Ascending aorta (tissue), 2 donors: ENCODE results near the gene PDZRN3. TPM values are rescaled to one million over a fixed set of nuclear protein-coding genes. Genes with fewer than 3 reads are reported as not detected.
A peak's percentile ranks its signal among the peaks of the same experiment; 100 is the strongest.

Source experiments
- DNase-seq, 2 donors: peaks; one replicate each; pipeline ENCODE4 v3.0.0-alpha.2; 2019; ENCODE audit warnings: low spot score in 2 of 2
- H3K27ac ChIP-seq, 2 donors: fragments of 200-600 bp; sonication (generic); one replicate each; pipeline ENCODE4 v1.5.1; 2016 to 2017; ENCODE audit warnings: mild to moderate bottlenecking in 1 of 2
- H3K27me3 ChIP-seq: fragments of 200-600 bp; sonication (generic); one replicate; pipeline ENCODE4 v1.5.1; 2017
- H3K36me3 ChIP-seq, 2 donors: fragments of 200-600 bp; sonication (generic); one replicate each; pipeline ENCODE4 v1.5.1; 2016
- H3K4me1 ChIP-seq, 2 donors: fragments of 200-600 bp; sonication (generic); one replicate each; pipeline ENCODE4 v1.5.1; 2016 to 2017; ENCODE audit warnings: mild to moderate bottlenecking in 1 of 2
- H3K4me3 ChIP-seq, 2 donors: fragments of 200-600 bp; sonication (generic); one replicate each; pipeline ENCODE4 v1.5.1; 2016 to 2017; ENCODE audit warnings: mild to moderate bottlenecking in 1 of 2
- H3K9me3 ChIP-seq, 2 donors: fragments of 200-600 bp; sonication (generic); one replicate each; pipeline ENCODE4 v1.5.1; 2016
- intact Hi-C: fragments of 100-400 bp; cut with DNase I; formaldehyde crosslinking; loops from one replicate; pipeline ENCODE4 v1.15.1; 2023
- total RNA-seq: library from RNA; depleted of rRNA; stranded (reverse); fragments of >200 nt; gene quantifications from one replicate; pipeline ENCODE4 v1.1.0, GENCODE V29; 2016
- TF ChIP-seq, protein P1 (sequence below), 3 experiments: fragments of 200-600 bp in 2 of 3; fragments of 450-650 bp in 1 of 3; sonication (generic) in 2 of 3; IDR thresholded peaks; one replicate each; pipeline ENCODE4 v1.5.1; 2016 to 2019; ENCODE audit warnings: antibody characterized with exemption in 3 of 3, mild to moderate bottlenecking in 1 of 3, moderate library complexity in 1 of 3

Gene PDZRN3
- total RNA-seq, 1 donor from 2014 or later: 71.9 TPM

DNA sequence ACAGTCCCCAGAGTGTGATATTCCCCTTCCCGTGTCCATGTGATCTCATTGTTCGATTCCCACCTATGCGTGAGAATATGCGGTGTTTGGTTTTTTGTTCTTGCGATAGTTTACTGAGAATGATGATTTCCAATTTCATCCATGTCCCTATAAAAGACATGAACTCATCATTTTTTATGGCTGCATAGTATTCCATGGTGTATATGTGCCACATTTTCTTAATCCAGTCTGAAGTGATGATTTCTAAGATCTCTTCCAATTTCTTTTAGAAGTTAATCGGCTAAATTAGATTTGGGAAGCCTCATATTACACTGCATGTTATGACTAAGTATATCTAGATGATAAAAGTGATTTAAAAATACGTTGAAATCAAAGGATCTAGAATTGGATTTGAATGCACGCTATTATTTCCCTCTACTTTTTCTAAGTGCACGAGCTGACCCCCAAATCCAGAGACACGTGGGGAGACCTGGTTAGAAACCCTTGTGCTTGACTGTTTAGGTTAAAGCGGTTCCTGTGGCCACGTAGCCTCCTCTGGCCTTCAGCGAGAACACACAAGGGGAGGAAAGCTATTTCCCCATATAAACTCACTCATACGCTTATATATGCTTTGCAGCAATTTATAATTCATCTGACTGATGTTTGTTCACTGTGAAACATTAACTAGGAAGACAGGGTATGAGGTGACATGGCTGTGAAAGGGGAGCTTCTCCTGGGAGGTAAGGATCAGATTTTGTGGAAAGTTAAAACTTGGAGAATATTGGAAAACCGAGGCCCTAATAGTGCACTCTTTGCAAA lies 243.8 kb downstream of the PDZRN3 start:
- Histone ChIP-seq H3K27ac (no peak overlapping the region), H3K4me1 (no peaks in the 10 kb centered on the region), H3K36me3 (peaks cover 33 to 45% of the 10 kb centered on the region in 2 donors), H3K4me3 (no peak overlapping the region), H3K27me3 (no peaks in the 10 kb centered on the region), H3K9me3 (no peaks in the 10 kb centered on the region)
- intact Hi-C loops: no loop called here
- TF ChIP-seq, protein P1, sequence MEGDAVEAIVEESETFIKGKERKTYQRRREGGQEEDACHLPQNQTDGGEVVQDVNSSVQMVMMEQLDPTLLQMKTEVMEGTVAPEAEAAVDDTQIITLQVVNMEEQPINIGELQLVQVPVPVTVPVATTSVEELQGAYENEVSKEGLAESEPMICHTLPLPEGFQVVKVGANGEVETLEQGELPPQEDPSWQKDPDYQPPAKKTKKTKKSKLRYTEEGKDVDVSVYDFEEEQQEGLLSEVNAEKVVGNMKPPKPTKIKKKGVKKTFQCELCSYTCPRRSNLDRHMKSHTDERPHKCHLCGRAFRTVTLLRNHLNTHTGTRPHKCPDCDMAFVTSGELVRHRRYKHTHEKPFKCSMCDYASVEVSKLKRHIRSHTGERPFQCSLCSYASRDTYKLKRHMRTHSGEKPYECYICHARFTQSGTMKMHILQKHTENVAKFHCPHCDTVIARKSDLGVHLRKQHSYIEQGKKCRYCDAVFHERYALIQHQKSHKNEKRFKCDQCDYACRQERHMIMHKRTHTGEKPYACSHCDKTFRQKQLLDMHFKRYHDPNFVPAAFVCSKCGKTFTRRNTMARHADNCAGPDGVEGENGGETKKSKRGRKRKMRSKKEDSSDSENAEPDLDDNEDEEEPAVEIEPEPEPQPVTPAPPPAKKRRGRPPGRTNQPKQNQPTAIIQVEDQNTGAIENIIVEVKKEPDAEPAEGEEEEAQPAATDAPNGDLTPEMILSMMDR (IDR thresholded peaks at IDR 0.05): no peak
- no peak for DNase-seq

DNA sequence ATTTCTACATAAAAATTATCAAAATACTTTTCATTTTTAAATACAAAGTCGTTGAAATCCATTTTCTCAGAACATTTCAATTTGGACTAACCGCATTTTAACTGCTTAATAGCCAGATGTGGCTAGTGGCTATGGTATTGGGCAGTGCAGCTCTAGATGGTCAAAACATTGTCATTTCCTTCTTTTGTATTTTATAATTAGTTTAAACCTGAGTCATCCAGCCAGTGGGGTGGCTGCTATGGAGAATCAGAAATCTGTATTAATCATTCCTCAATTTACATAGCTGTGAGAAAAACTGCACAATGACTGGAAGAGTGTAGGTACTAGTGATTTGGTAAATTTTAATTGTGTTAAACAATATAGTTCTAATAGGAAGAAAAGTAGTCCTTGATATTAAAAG lies 245.3 kb downstream of the PDZRN3 start:
- Histone ChIP-seq H3K4me3 (no peak overlapping the region), H3K27me3 (no peaks in the 10 kb centered on the region), H3K9me3 (no peaks in the 10 kb centered on the region), H3K36me3 (peaks cover 21 to 33% of the 10 kb centered on the region in 2 donors), H3K4me1 (no peaks in the 10 kb centered on the region), H3K27ac (no peak overlapping the region)
- intact Hi-C loops: no loop called here
- TF ChIP-seq, protein P1 (IDR thresholded peaks at IDR 0.05): no peak
- DNase-seq: no peak

DNA sequence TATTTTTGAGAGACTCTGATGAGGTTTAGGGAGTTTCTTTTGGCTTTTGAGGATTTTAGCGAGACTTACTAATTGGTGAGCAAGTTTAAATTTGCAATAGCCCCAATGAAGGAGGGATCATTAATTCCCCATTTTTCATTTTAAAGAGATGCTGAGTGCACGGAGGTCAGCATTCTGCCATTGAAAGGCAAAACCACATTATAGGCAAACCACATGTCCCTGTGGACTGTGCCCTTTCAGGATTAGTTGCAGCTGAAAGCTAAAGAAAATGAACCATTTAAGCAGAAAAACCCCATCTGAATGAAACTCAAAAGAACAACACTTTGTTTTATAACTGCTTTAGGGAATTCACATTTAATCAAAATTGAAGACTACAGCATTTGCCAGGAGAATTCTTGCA lies 246.5 kb downstream of the PDZRN3 start:
- TF ChIP-seq, protein P1 (IDR thresholded peaks at IDR 0.05): no peak
- intact Hi-C loops: no loop called here
- no peak for DNase-seq

DNA sequence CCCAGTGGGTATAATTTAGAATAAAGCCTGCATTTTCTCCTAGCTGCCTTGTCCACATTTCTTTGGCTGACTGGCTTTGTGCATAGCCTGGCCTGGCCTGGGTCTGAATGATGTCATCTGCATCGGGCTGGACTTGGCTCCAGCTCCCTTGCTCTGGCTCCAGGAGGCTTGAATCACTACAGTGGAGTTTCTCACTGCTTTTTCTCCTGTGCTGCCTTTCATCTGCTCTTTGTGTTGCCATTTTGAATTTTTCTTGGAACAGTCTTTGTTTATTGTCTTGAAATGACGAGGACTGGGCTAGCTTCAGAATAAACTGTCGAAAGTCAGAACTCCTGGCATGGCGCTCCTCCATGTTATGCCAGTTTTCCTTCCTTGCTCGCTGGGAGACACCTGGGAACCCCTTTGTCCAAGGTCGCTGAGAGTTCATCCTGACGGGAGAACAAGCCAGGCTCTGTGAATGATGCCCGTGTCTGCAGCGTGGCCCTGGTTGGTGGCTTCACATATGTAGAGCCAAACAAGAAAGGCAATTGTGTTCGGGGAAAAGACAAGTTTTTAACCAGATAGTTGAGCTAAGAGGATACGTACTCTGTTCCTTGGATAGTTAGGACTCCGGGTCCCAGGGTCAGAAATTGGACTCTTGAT lies 258.9 kb downstream of the PDZRN3 start:
- DNase-seq: peak; percentile 42 to 90
- Histone ChIP-seq H3K4me1 (no peaks in the 10 kb centered on the region), H3K4me3 (peak overlapping the region; percentile 22 to 45), H3K9me3 (no peaks in the 10 kb centered on the region), H3K27me3 (no peaks in the 10 kb centered on the region), H3K27ac (peak overlapping the region in 1 of 2 donors; percentile 54), H3K36me3 (no peaks in the 10 kb centered on the region)
- intact Hi-C loops: no loop called here
- TF ChIP-seq, protein P1 (IDR thresholded peaks at IDR 0.05): no peak

More for the DNA sequence above, 246.5 kb downstream of the PDZRN3 start:
- Histone ChIP-seq H3K36me3 (peaks cover 9 to 20% of the 10 kb centered on the region in 2 donors), H3K4me3 (no peak overlapping the region), H3K4me1 (no peaks in the 10 kb centered on the region), H3K27me3 (no peaks in the 10 kb centered on the region), H3K9me3 (no peaks in the 10 kb centered on the region), H3K27ac (no peak overlapping the region)

DNA sequence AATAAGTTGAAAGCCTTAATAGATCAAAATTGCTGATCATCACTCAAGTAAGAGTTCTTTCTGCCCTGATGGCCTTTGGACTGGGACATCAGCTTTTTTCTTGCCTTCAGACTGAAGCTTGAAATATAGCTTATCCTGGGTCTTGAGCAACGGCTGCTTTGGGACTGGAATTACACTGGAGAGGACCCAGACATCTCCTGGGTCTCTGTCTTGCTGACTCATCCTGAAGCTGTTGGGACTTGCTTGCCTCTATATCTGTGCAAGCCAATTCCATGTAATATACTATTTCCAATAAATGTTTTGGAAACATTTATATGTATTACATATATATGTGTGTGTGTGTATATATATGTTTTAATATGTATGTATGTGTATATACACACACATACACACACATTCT lies 260.2 kb downstream of the PDZRN3 start:
- DNase-seq: no peak
- intact Hi-C loops: no loop called here
- Histone ChIP-seq H3K4me3 (no peak overlapping the region), H3K27ac (no peak overlapping the region), H3K36me3 (no peaks in the 10 kb centered on the region), H3K4me1 (no peaks in the 10 kb centered on the region), H3K9me3 (no peaks in the 10 kb centered on the region), H3K27me3 (no peaks in the 10 kb centered on the region)
- TF ChIP-seq, protein P1 (IDR thresholded peaks at IDR 0.05): no peak
